HepG2 (cell line): Measurements from ENCODE around the gene USP28. TPM values are rescaled to one million over a fixed set of nuclear protein-coding genes. Genes with fewer than 3 reads are reported as not detected.

Source experiments
- AFF4 ChIP-seq: sonication (generic); formaldehyde crosslinking; IDR thresholded peaks from 2 replicates; pipeline ENCODE4 v1.4.0; 2020; ENCODE audit warnings: missing genetic modification reagents
- ARID3A ChIP-seq: IDR thresholded peaks from 2 replicates; pipeline ENCODE4 v1.6.1; 2012; ENCODE audit warnings: low read depth, low read length, improper control_type of control experiment
- ATF3 ChIP-seq: sonication (generic); formaldehyde crosslinking; IDR thresholded peaks from 2 replicates; pipeline ENCODE4 v1.4.0; 2020; ENCODE audit warnings: missing genetic modification reagents
- MAFF ChIP-seq: IDR thresholded peaks from 2 replicates; pipeline ENCODE4 v1.6.1; 2011; ENCODE audit warnings: low read depth, low read length, improper control_type of control experiment
- MXD1 ChIP-seq: sonication (generic); formaldehyde crosslinking; IDR thresholded peaks from 2 replicates; pipeline ENCODE4 v1.4.0; 2020; ENCODE audit warnings: mild to moderate bottlenecking, missing genetic modification reagents
- POLR2A ChIP-seq, 2 experiments: IDR thresholded peaks; 2 replicates each; pipeline ENCODE4 v1.6.1; 2011; ENCODE audit warnings: low read depth in 2 of 2, low read length in 2 of 2, mild to moderate bottlenecking in 1 of 2, moderate library complexity in 1 of 2; ENCODE audit not compliant: insufficient read depth in 1 of 2
- POLR2AphosphoS5 ChIP-seq: IDR thresholded peaks from 2 replicates; pipeline ENCODE4 v1.6.1; 2012; ENCODE audit warnings: low read depth, low read length
- SALL2 ChIP-seq: sonication (generic); formaldehyde crosslinking; IDR thresholded peaks from 2 replicates; pipeline ENCODE4 v1.8.1; 2023; ENCODE audit warnings: mild to moderate bottlenecking, missing genetic modification reagents, inconsistent platforms
- WIZ ChIP-seq: sonication (generic); formaldehyde crosslinking; IDR thresholded peaks from 2 replicates; pipeline ENCODE4 v1.5.1; 2020; ENCODE audit warnings: mild to moderate bottlenecking, missing genetic modification reagents
- ZBTB39 ChIP-seq: sonication (generic); formaldehyde crosslinking; IDR thresholded peaks from 2 replicates; pipeline ENCODE4 v1.5.0; 2020; ENCODE audit warnings: missing genetic modification reagents
- ZNF124 ChIP-seq: sonication (generic); formaldehyde crosslinking; IDR thresholded peaks from 2 replicates; pipeline ENCODE4 v1.4.0; 2020; ENCODE audit warnings: missing genetic modification reagents
- ZNF282 ChIP-seq: fragments of 450-650 bp; IDR thresholded peaks from 2 replicates; pipeline ENCODE4 v1.6.1; 2018; ENCODE audit not compliant: partially characterized antibody
- ZNF550 ChIP-seq: sonication (generic); formaldehyde crosslinking; IDR thresholded peaks from 2 replicates; pipeline ENCODE4 v1.4.0; 2020; ENCODE audit warnings: mild to moderate bottlenecking, missing genetic modification reagents, borderline replicate concordance
- ZNF567 ChIP-seq: sonication (generic); formaldehyde crosslinking; IDR thresholded peaks from 2 replicates; pipeline ENCODE4 v1.8.1; 2023; ENCODE audit warnings: mild to moderate bottlenecking, missing genetic modification reagents, borderline replicate concordance
- ZNF607 ChIP-seq: sonication (generic); formaldehyde crosslinking; IDR thresholded peaks from 2 replicates; pipeline ENCODE4 v1.5.1; 2020; ENCODE audit warnings: missing genetic modification reagents, mild to moderate bottlenecking, borderline replicate concordance
- ZNF691 ChIP-seq: sonication (generic); formaldehyde crosslinking; IDR thresholded peaks from 2 replicates; pipeline ENCODE4 v1.4.0; 2020; ENCODE audit warnings: missing genetic modification reagents, low read depth, mild to moderate bottlenecking, borderline replicate concordance
- ZNF782 ChIP-seq: sonication (generic); formaldehyde crosslinking; IDR thresholded peaks from 2 replicates; pipeline ENCODE4 v1.4.0; 2020; ENCODE audit warnings: missing genetic modification reagents, mild to moderate bottlenecking, borderline replicate concordance
- ZNF784 ChIP-seq: sonication (generic); formaldehyde crosslinking; IDR thresholded peaks from 2 replicates; pipeline ENCODE4 v1.5.1; 2020; ENCODE audit warnings: missing genetic modification reagents, mild to moderate bottlenecking, borderline replicate concordance
- polyA plus RNA-seq, 8 experiments: library from polyadenylated mRNA; depleted of rRNA in 3 of 8; stranded (reverse) in 7 of 8; unstranded in 1 of 8; fragments of >200 nt; fragmentation: Illumina TruSeq in 4 of 8; extraction: Trizol in 4 of 8; gene quantifications; 2 replicates each; pipeline versions ENCODE4 v1.2.1 to v1.2.3, GENCODE V29; 2011 to 2016; ENCODE audit warnings: low read depth in 4 of 8, missing spikeins in 1 of 8, mixed read lengths in 1 of 8; ENCODE audit not compliant: insufficient read depth in 1 of 8
- total RNA-seq, 5 experiments: library from RNA; depleted of rRNA; stranded (reverse); fragments of >200 nt; fragmentation: Illumina TruSeq; extraction: Trizol; gene quantifications; 2 replicates each; pipeline ENCODE4 v1.2.3, GENCODE V29; 2016; ENCODE audit warnings: low read depth in 1 of 5

USP28 gene
- total and polyA plus RNA-seq, 2 of the 13 experiments (the other 11 are each of a cell fraction or from before 2014, with no cell fraction given): 29.6 to 34.3 TPM

- no peak for TF ChIP-seq ZBTB39 (CRISPR knock-in tag)
- TF ChIP-seq ARID3A: no peak
- 0 out of 2 replicates have a peak, but pooled peaks have one; percentile 34 for TF ChIP-seq ZNF782 (CRISPR knock-in tag)
- no peak for TF ChIP-seq WIZ
- peak; percentile 75 for TF ChIP-seq MXD1
- TF ChIP-seq SALL2 (CRISPR knock-in tag): peak; percentile 28; the same call in 1 of the 2 replicates
- peak; percentile 79; the same call in 1 of the 2 replicates for TF ChIP-seq ZNF124 (CRISPR knock-in tag)
- TF ChIP-seq ZNF691 (CRISPR knock-in tag): peak; percentile 37; the same call in 1 of the 2 replicates
- TF ChIP-seq ZNF567 (CRISPR knock-in tag): peak; percentile 74; the same call in 1 of the 2 replicates
- TF ChIP-seq POLR2A (IDR thresholded peaks at IDR 0.05; ENCODE audit: insufficient read depth in 1 of 2, low read depth in 2 of 2, low read length in 2 of 2): peak; percentile 94 to 96
- no peak for TF ChIP-seq ZNF282
- no peak for TF ChIP-seq MAFF
- TF ChIP-seq ZNF607 (CRISPR knock-in tag): peak; percentile 70; the same call in 1 of the 2 replicates
- peak; percentile 95 for TF ChIP-seq POLR2AphosphoS5
- TF ChIP-seq ATF3 (CRISPR knock-in tag): no peak
- no peak for TF ChIP-seq AFF4 (CRISPR knock-in tag)
- no peak for TF ChIP-seq ZNF550
- no peak for TF ChIP-seq ZNF784 (CRISPR knock-in tag)
Measured at GRCh38 chr11:113875234-113876073, at the start of gene USP28 (continued).
